Neural progenitor cell (in vitro differentiated cells): ENCODE measurements around the gene DCUN1D3. TPM values are rescaled to one million over a fixed set of nuclear protein-coding genes. Genes with fewer than 3 reads are reported as not detected.

Experiments used
- DNase-seq: peaks from one replicate; pipeline ENCODE4 v3.0.0-alpha.2; 2016; ENCODE audit warnings: low spot score
- H2AFZ ChIP-seq: fragments of 200-600 bp; sonication (generic); replicated peaks from 2 replicates; pipeline ENCODE4 v1.6.1; 2016; ENCODE audit warnings: antibody characterized with exemption
- H3F3A ChIP-seq: fragments of 200-600 bp; sonication (generic); 2 replicates; pipeline ENCODE4 v1.6.1; 2016; ENCODE audit warnings: antibody characterized with exemption, low read depth
- H3K27ac ChIP-seq: fragments of 200-600 bp; sonication (generic); 2 replicates; pipeline ENCODE4 v1.5.1; 2016; ENCODE audit warnings: mild to moderate bottlenecking
- H3K27me3 ChIP-seq: fragments of 200-600 bp; sonication (generic); 2 replicates; pipeline ENCODE4 v1.6.1; 2016; ENCODE audit warnings: mild to moderate bottlenecking, moderate library complexity
- H3K36me3 ChIP-seq: fragments of 200-600 bp; sonication (generic); 2 replicates; pipeline ENCODE4 v1.5.1; 2016
- H3K4me1 ChIP-seq: fragments of 200-600 bp; sonication (generic); 2 replicates; pipeline ENCODE4 v1.6.1; 2016; ENCODE audit warnings: mixed run types
- H3K4me2 ChIP-seq: fragments of 200-600 bp; sonication (generic); 2 replicates; pipeline ENCODE4 v1.6.1; 2016
- H3K4me3 ChIP-seq: fragments of 200-600 bp; sonication (generic); 2 replicates; pipeline ENCODE4 v1.5.1; 2016
- H3K79me2 ChIP-seq: fragments of 200-600 bp; sonication (generic); 2 replicates; pipeline ENCODE4 v1.6.1; 2016; ENCODE audit warnings: low read depth
- H3K9ac ChIP-seq: fragments of 200-600 bp; sonication (generic); 2 replicates; pipeline ENCODE4 v1.6.1; 2016
- H3K9me3 ChIP-seq: fragments of 200-600 bp; sonication (generic); 2 replicates; pipeline ENCODE4 v1.5.1; 2016; ENCODE audit warnings: low read depth
- H4K20me1 ChIP-seq: fragments of 200-600 bp; sonication (generic); 2 replicates; pipeline ENCODE4 v1.6.1; 2016; ENCODE audit warnings: low read depth
- H3K27ac Mint-ChIP-seq: 3 replicates; pipeline ENCODE4 v1.8.0; 2021; ENCODE audit warnings: mixed read lengths
- H3K27me3 Mint-ChIP-seq: 2 replicates; pipeline ENCODE4 v1.8.0; 2022; ENCODE audit warnings: low read depth, mild to moderate bottlenecking, inconsistent platforms, moderate library complexity, mixed read lengths; ENCODE audit not compliant: insufficient read depth
- H3K36me3 Mint-ChIP-seq: 3 replicates; pipeline ENCODE4 v1.8.0; 2021; ENCODE audit warnings: mixed read lengths
- H3K4me1 Mint-ChIP-seq: 3 replicates; pipeline ENCODE4 v1.8.0; 2021; ENCODE audit warnings: mixed read lengths
- H3K4me3 Mint-ChIP-seq: 3 replicates; pipeline ENCODE4 v1.8.0; 2021; ENCODE audit warnings: mild to moderate bottlenecking, moderate library complexity, mixed read lengths
- H3K9me3 Mint-ChIP-seq: 3 replicates; pipeline ENCODE4 v1.8.0; 2020; ENCODE audit warnings: mixed read lengths
- CTCF ChIP-seq: fragments of 200-600 bp; sonication (generic); IDR thresholded peaks from 2 replicates; pipeline ENCODE4 v1.5.1; 2017; ENCODE audit warnings: antibody characterized with exemption, mild to moderate bottlenecking
- EZH2 ChIP-seq: fragments of 200-600 bp; sonication (generic); IDR thresholded peaks from 2 replicates; pipeline ENCODE4 v1.6.1; 2017; ENCODE audit warnings: antibody characterized with exemption, mild to moderate bottlenecking, moderate library complexity
- EZH2phosphoT487 ChIP-seq: fragments of 200-600 bp; sonication (generic); IDR thresholded peaks from 2 replicates; pipeline ENCODE4 v1.6.1; 2017; ENCODE audit warnings: antibody characterized with exemption
- total RNA-seq: library from RNA; depleted of rRNA; stranded (reverse); fragments of >200 nt; gene quantifications from 2 replicates; pipeline ENCODE4 v1.2.3, GENCODE V29; 2015; ENCODE audit warnings: low replicate concordance

DCUN1D3 gene
- total RNA-seq, 1 donor from 2014 or later, result 18.2 TPM

- Histone ChIP-seq H3K9me3 (no peaks in the 10 kb centered on the region), H3K4me3 (no peak overlapping the region), H2AFZ (no peak overlapping the region), H3F3A (no peaks in the 10 kb centered on the region), H3K27me3 (no peaks in the 10 kb centered on the region), H3K79me2 (no peaks in the 10 kb centered on the region), H3K9ac (no peak overlapping the region), H3K4me2 (no peak overlapping the region), H3K4me1 (no peaks in the 10 kb centered on the region), H3K27ac (no peak overlapping the region), H3K36me3 (no peaks in the 10 kb centered on the region), H4K20me1 (no peaks in the 10 kb centered on the region)
- peak overlapping the region; percentile 24 for H3K4me3 Mint-ChIP-seq
- no peaks in the 10 kb centered on the region for H3K4me1 Mint-ChIP-seq
- DNase-seq, result no peak
- TF ChIP-seq CTCF, result no peak
- no peak for TF ChIP-seq EZH2
- TF ChIP-seq EZH2phosphoT487, result no peak
- no peak overlapping the region for H3K27ac Mint-ChIP-seq
- no peaks in the 10 kb centered on the region for H3K36me3 Mint-ChIP-seq
- peaks cover 9% of the 10 kb centered on the region for H3K27me3 Mint-ChIP-seq
- no peaks in the 10 kb centered on the region for H3K9me3 Mint-ChIP-seq
Measured at GRCh38 chr16:20938426-20938825, 38.3 kb upstream of the DCUN1D3 start.

GRCh38 chr16:20937736-20938135 is 37.6 kb upstream of the DCUN1D3 start:
- no peak overlapping the region for H3K27ac ChIP-seq
- no peaks in the 10 kb centered on the region for H3K36me3 Mint-ChIP-seq
- no peaks in the 10 kb centered on the region for H3F3A ChIP-seq
- no peaks in the 10 kb centered on the region for H4K20me1 ChIP-seq
- no peak overlapping the region for H3K4me2 ChIP-seq
- no peak overlapping the region for H2AFZ ChIP-seq
- no peaks in the 10 kb centered on the region for H3K36me3 ChIP-seq
- no peaks in the 10 kb centered on the region for H3K4me1 ChIP-seq
- H3K9ac ChIP-seq, result no peak overlapping the region
- H3K27me3 ChIP-seq, result no peaks in the 10 kb centered on the region
- no peaks in the 10 kb centered on the region for H3K4me1 Mint-ChIP-seq
- TF ChIP-seq CTCF (no peak), EZH2phosphoT487 (no peak), EZH2 (no peak)
- H3K4me3 ChIP-seq, result no peak overlapping the region
- H3K79me2 ChIP-seq, result no peaks in the 10 kb centered on the region
- no peak overlapping the region for H3K27ac Mint-ChIP-seq
- H3K9me3 Mint-ChIP-seq, result no peaks in the 10 kb centered on the region
- no peaks in the 10 kb centered on the region for H3K9me3 ChIP-seq
- H3K4me3 Mint-ChIP-seq, result no peak overlapping the region
- no peak for DNase-seq
- peaks cover 9% of the 10 kb centered on the region for H3K27me3 Mint-ChIP-seq

- no peak overlapping the region for H3K4me3 Mint-ChIP-seq
- Histone ChIP-seq H3K4me2 (no peak overlapping the region), H4K20me1 (no peaks in the 10 kb centered on the region), H3K9me3 (no peaks in the 10 kb centered on the region), H3K27me3 (no peaks in the 10 kb centered on the region), H3K79me2 (no peaks in the 10 kb centered on the region), H3K4me1 (no peaks in the 10 kb centered on the region), H2AFZ (no peak overlapping the region), H3K4me3 (no peak overlapping the region), H3F3A (no peaks in the 10 kb centered on the region), H3K9ac (no peak overlapping the region), H3K27ac (no peak overlapping the region), H3K36me3 (no peaks in the 10 kb centered on the region)
- DNase-seq, result no peak
- peaks cover 6% of the 10 kb centered on the region for H3K4me1 Mint-ChIP-seq
- peaks cover 5% of the 10 kb centered on the region for H3K27me3 Mint-ChIP-seq
- no peak for TF ChIP-seq EZH2phosphoT487
- no peak for TF ChIP-seq EZH2
- TF ChIP-seq CTCF, result no peak
- H3K9me3 Mint-ChIP-seq, result no peaks in the 10 kb centered on the region
- no peak overlapping the region for H3K27ac Mint-ChIP-seq
- H3K36me3 Mint-ChIP-seq, result no peaks in the 10 kb centered on the region
Measured at GRCh38 chr16:20933589-20933988, 33.4 kb upstream of the DCUN1D3 start.
